NCI-H1694 treated with DMSO at 0.1 percent for 48 hours (cell line): ENCODE measurements around the gene GOLGA8K.
"Not testable (repeated sequence)": the region's sequence is repeated elsewhere in the genome, so short reads cannot be mapped to it uniquely, and the experiment has no call there.

Experiments used
- DNase-seq: peaks from one replicate; lab custom pipeline; 2025; lab: John Stamatoyannopoulos, UW

Gene GOLGA8K

DNA sequence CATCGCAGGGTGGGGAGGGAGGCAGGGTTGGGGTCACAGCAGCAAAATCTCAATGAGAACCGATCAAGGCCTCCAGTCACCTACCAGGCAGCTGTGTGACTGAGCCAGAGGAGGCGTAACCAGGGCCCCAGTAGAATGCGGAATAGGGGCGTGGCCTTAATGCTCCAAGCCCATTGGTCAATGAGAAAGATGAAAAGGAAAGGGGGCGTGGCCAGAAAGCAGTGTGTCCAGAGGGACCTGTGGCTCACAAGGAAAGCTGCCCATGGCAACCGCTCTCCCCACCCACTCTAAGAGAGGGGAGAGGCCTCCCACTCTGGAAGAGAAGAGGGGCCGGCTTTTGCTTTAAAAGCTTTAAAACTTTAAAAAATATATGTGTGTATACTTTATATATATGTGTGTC, at the start of gene GOLGA8K:
TSS of gene GOLGA8K (minus strand) at position 101 of the 400 bp plus-strand sequence. CDS start at position 3, 98 bp downstream.
- not testable (repeated sequence) for DNase-seq

DNA sequence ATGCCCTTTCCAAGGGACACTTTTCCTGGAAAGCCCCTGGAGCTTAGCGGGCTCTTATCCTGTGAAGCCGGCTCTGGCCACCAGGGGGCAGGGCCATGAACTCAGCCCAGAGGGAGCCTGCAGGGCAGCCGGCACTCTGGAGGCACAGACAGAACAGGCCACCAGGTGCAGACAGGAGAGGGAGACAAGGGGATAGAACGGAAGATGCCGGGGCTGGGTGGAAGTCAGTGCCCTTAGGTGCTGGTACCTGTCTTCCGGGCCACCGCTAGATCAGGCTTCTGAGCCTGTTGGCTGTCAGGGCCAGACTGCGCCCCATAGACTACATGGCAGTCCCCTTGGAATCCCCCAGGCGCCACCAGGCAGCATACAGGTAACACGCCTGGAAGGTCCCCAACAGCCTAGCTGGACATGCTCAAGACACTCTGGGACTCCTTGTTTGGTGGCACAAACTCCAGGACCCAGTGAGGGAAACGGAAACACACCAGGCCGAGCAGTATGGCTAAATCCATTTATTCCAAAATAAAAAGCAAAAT, 37.4 kb upstream of the GOLGA8K start:
- DNase-seq = not testable (repeated sequence)

- DNase-seq = not testable (repeated sequence)
Measured at GRCh38 chr15:32434102-32434963, 31.2 kb upstream of the GOLGA8K start.

GRCh38 chr15:32427635-32428034, 24.5 kb upstream of the GOLGA8K start:
- DNase-seq = not testable (repeated sequence)

- not testable (repeated sequence) for DNase-seq
Measured at GRCh38 chr15:32426511-32426910, 23.4 kb upstream of the GOLGA8K start.

DNA sequence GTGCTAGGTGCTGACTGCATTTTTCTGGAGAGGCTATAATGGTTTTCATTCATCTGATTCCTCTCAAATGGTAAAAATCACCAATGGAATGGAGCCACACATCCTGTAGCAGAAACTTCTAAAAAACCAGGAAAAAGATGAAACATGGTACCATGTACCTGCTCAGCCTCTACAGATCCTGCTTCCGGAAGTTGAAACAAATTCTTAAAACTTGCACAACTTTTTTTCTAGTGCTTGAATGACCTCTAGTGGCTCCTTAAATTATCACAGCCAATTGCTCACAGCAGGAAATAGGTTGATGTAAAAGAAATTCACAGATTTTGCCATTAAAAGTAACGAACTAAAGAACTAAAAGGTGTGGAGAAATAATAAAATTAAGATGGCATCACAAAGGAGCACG, 4.8 kb upstream of the GOLGA8K start:
- DNase-seq = not testable (repeated sequence)

GRCh38 chr15:32396522-32396921, 6.6 kb downstream of the GOLGA8K start:
- not testable (repeated sequence) for DNase-seq

- not testable (repeated sequence) for DNase-seq
Measured at GRCh38 chr15:32394745-32395144, 8.3 kb downstream of the GOLGA8K start.

- not testable (repeated sequence) for DNase-seq
Measured at GRCh38 chr15:32388050-32388648, 14.9 kb downstream of the GOLGA8K start.

- not testable (repeated sequence) for DNase-seq
Measured at GRCh38 chr15:32385823-32386495, 17.1 kb downstream of the GOLGA8K start.

GRCh38 chr15:32374185-32374584, 28.9 kb downstream of the GOLGA8K start:
- not testable (repeated sequence) for DNase-seq

DNA sequence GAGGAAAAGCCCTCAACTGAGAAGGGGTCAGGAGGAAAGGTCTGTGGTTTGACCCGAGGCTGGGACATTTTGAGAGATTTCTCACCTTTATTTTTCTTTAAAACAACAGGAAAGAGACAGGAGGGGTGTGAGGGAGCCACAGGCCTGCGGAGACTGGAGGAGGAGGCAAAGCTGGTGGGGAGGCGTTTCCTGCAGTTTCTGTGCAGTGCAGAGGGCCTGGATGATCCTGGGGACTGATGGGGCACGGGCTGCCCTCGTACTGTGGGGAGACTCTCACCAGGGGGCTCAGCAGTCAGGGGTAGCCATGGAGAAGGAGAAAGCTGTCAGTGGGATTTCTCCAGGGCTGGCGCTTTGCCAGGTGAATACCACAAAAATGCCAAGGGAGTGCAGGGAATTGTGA, 29.4 kb downstream of the GOLGA8K start:
- DNase-seq = not testable (repeated sequence)

GRCh38 chr15:32372075-32372474, 31.0 kb downstream of the GOLGA8K start:
- DNase-seq = not testable (repeated sequence)

DNA sequence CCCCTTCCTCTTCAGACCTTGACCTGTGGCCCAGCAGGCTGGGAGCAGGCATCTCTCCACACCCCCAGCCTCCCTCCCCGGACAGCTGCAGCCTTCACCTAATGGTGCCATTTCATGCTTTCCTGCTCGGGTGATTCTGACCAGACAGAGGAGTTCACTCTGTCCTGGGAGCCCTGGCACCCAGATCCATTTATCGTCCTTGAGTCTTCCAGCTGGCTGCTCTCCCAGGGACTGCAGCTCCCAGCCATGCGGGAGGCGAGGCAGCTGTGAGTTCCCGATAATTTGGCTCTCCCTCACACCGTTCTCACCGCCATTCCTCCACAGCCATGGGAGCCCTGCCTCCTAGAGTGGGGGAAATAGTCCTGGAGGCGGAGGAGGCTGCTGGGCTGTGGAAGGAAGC, 32.6 kb downstream of the GOLGA8K start:
- DNase-seq = not testable (repeated sequence)

DNA sequence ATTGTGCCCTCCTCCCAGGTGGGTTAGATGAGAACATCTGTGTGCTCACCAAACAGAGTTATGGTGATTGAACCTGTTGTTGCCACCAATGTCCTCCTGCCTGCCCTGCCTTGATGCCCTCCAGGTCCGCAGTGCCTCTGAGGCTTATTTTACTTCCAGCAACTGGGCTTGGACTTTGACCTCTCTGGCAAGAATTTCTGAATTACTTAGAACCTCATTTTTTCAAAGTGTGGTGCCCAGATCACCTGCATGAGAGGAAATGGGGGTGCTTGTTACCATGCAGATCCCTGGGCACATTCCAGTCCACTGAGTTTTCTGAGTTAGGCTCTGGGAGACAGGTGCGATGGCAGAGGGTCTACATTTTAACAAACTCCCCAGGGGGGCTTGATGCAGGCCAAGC, 33.0 kb downstream of the GOLGA8K start:
- DNase-seq = not testable (repeated sequence)

DNA sequence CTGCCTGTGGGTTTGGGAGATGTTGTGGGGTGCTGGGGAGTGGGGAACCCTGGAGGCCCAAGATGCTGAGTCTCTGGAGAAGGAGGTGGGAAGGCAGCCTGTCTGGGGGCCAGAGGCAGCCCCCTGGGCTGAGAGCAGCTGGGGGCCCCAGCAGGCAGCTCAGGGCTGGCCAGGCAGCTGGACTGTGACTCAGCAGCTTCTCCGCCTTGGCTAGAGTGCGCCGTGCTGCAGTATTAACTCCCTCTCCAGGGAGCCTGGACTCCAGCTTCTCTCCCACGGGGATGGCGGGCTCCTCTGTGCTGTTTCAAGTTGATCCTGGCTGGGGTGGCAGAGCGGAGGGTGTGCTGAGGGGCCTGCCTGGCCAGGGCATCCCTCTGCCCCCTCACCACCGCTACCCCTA, 36.6 kb downstream of the GOLGA8K start:
- not testable (repeated sequence) for DNase-seq

GRCh38 chr15:32365955-32366354, 37.1 kb downstream of the GOLGA8K start:
- not testable (repeated sequence) for DNase-seq

DNA sequence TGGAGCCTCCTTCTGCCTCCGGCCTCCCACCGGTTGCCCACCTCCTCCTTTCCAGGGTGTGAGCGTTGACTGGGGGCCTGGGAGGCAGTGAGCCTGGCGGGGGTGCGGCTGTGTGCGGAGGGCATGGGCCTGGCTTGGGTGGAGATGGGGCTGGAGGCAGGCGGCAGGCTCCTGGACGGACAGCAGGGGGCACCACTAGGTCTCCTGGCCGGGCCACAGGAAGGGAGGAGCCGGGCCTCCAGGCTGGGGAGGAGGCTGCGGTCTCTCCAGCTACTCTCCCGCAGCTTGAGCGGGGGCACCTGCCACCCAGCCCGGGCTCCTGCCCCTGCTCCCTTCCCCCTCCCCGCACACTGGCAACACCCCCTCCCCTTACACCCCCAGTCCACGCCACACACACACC, 38.1 kb downstream of the GOLGA8K start:
- DNase-seq = not testable (repeated sequence)

DNA sequence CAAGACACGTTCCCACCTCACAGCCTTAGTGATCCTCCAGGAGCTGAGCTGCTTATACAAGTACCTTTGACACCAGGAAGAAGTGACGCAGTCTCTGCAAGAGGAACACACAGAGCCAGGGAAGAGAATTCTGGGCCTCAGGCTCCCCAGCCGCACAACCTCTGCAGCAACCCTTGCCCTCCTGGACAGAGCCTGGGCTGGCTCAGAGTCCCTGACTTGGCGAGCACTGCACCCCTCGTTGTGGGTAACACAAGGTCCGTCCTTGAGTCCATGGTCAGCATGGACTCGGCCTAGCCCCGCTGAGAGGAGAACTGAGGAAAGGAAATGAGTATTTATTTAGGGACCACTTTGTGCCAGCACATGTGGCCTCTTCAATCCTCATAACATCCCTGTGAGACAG, 39.6 kb downstream of the GOLGA8K start:
- DNase-seq = not testable (repeated sequence)

DNA sequence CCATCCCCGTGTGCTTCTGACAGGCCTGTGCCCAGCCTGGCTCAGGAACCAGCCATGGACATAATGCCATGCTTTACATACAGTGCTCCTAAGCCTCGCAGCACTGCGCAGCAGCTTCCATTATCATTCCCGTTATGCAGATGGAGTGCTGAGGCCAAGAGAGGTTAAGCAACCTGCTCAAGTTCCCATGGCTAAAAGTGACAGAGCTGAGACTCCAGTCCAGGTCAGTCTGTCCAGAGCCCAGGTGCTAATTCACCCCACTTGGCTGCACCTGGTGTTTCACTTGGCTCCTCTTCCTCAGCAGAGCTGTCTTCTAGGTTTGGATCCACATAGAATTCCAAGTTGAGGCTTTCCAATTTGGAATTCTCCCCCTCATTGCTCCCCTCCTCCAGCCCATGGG, 41.4 kb downstream of the GOLGA8K start:
- not testable (repeated sequence) for DNase-seq

- DNase-seq = not testable (repeated sequence)
Measured at GRCh38 chr15:32358462-32358861, 44.6 kb downstream of the GOLGA8K start.

DNA sequence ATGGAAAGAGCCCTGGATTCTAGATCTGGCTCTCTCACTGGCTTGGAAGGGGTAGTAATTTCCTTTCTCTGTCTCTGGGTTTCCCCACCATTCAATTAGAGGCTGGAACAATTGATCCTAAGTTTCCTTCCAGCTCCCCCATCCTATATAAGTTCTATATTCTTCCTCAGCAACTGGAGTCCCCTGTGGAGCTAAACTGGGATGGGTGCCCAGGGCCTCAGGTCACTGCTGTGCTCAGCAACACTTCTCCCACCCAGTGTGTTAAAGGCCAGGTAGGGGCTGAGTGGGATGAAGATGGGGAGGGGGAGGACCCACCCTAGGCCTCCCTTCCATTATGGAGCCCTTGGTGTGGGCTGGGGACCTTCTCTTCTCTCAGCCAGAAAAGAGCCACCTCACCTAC, 46.2 kb downstream of the GOLGA8K start:
- not testable (repeated sequence) for DNase-seq
